Lower leg skin (tissue), 4 donors: ENCODE data around the gene IFNGR2. TPM values are rescaled to one million over a fixed set of nuclear protein-coding genes. Genes with fewer than 3 reads are reported as not detected.
"Not testable (repeated sequence)": the region's sequence is repeated elsewhere in the genome, so short reads cannot be mapped to it uniquely, and the experiment has no call there.

Experiments
- DNase-seq, 2 donors: peaks; one replicate each; pipeline ENCODE4 v3.0.0-alpha.2; 2019; ENCODE audit warnings: low spot score in 2 of 2
- H3K4me3 ChIP-seq: fragments of 200-600 bp; sonication (generic); 2 replicates; pipeline ENCODE4 v1.5.1; 2017; ENCODE audit warnings: mild to moderate bottlenecking, low read depth; ENCODE audit not compliant: poor library complexity, severe bottlenecking
- CTCF ChIP-seq, 3 donors: fragments of 450-650 bp; IDR thresholded peaks; one replicate each; pipeline ENCODE4 v1.5.1; 2016; ENCODE audit warnings: antibody characterized with exemption in 3 of 3, mild to moderate bottlenecking in 3 of 3, moderate library complexity in 2 of 3
- POLR2A ChIP-seq, 2 donors: fragments of 450-650 bp; IDR thresholded peaks; one replicate each; pipeline ENCODE4 v1.6.1; 2016 to 2017; ENCODE audit warnings: antibody characterized with exemption in 2 of 2, mild to moderate bottlenecking in 1 of 2, moderate library complexity in 1 of 2
- WGBS, 2 donors: methylation state at CpG; one replicate each; pipeline ENCODE4 v1.1.5; 2018; 5-methylcytosine and 5-hydroxymethylcytosine counted together
- intact Hi-C: fragments of 100-400 bp; cut with DNase I; formaldehyde crosslinking; loops from one replicate; pipeline ENCODE4 v1.15.0; 2023; ENCODE audit warnings: low total_unique reads
- total RNA-seq, 4 donors: library from RNA; depleted of rRNA; stranded (reverse); fragments of >200 nt; gene quantifications; one replicate each; pipeline ENCODE4 v1.1.0, GENCODE V29; 2016

Gene IFNGR2
- total RNA-seq, 4 donors from 2014 or later, result 46.7 to 74.1 (median 60.9) TPM

DNA sequence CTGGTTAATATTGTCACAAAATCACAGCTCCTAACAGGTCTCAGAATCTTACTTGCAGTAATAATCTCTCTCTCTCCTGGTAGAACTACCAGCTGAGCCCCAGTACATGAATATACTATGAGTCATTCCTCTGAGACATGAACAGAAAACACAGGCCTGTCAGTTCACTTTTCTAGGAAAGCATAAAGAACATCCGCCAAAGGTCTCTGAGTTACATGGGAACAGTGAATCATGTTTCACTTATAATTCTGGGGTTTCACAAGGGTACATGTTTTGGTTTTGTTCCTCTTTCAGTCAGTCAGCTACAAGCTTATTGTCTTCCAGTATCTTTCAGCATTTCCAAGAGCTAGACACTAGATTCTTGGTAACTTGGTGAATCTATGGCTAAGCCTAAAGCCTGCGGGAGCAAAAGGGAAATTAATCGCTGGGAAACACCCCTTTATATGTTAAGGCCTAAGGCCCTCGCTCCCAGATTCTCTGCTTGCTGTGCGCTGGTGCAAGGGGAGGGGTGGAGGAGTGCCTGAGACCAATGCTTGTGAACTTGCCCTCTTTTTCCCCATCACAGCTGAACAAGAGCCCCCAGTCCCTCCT is 31.7 kb downstream of the IFNGR2 start:
- WGBS, 2 donors, result 50 to 53% methylated on average over 5 of the region's 5 CpGs
- intact Hi-C loops, result no loop called here

DNA sequence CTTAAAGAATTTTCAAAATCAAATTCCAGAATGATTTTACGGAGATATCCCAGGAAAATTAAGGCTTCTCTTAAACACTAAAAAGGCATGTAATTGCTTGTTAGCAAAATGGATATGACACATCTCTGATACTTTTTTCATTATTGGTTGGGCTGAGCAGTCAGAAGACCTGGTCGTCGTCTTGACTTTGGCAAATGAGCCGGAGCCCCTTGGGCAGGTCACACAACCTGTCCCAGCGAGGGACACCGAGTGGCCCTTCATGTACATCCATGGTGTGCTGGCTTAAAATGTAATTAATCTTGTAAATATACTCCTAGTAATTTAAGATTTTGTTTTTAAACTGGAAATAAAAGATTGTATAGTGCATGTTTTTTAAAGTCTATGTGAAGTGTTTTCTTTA is 33.9 kb downstream of the IFNGR2 start:
- TF ChIP-seq POLR2A (IDR thresholded peaks at IDR 0.05), result no peak
- TF ChIP-seq CTCF (IDR thresholded peaks at IDR 0.05), result no peak
- H3K4me3 ChIP-seq, result no peak overlapping the region
- DNase-seq, result peak in 1 of 2 donors; percentile 70
- intact Hi-C loops, result no loop called here
- WGBS, 2 donors, result 60 to 61% methylated on average over 6 of the region's 6 CpGs

More for the DNA sequence above, 31.7 kb downstream of the IFNGR2 start:
- TF ChIP-seq POLR2A (IDR thresholded peaks at IDR 0.05), result no peak
- TF ChIP-seq CTCF (IDR thresholded peaks at IDR 0.05), result no peak
- peak in 1 of 2 donors; percentile 45 for DNase-seq
- H3K4me3 ChIP-seq, result no peak overlapping the region

- peak in 1 of 2 donors; percentile 76 for DNase-seq
- no peak overlapping the region for H3K4me3 ChIP-seq
- WGBS, 2 donors, result 49 to 53% methylated on average over 11 of the region's 11 CpGs
- TF ChIP-seq POLR2A (IDR thresholded peaks at IDR 0.05), result no peak
- TF ChIP-seq CTCF (IDR thresholded peaks at IDR 0.05), result no peak
- intact Hi-C loops, result loop anchor here (10.0 kb wide), 1 partner anchor 77 kb away; no protein-coding TSS in a partner anchor
Measured at GRCh38 chr21:33441489-33442477, 38.6 kb downstream of the IFNGR2 start.

DNA sequence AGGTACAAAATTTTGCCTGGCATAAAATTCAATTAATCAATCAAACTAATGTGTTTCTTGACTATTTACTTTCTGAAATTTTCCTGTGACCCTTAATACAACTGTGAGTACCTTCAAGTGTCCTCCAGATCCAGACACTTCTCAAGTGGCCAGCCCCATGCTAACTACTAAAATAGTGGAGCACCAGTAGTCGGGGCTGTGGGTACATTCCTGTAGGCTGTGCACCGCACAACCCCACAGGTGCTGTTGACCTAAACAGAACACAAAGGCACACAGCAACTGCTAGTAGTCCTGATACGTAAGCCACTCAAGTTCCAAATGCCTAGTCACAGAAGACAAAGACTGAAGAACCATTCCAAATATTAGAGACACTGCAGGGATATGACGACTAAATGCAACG is 40.0 kb downstream of the IFNGR2 start:
- intact Hi-C loops, result loop anchor here (10.0 kb wide), 1 partner anchor 78 kb away; no protein-coding TSS in a partner anchor
- WGBS, 2 donors, result 91 to 92% methylated on average over 5 of the region's 5 CpGs

GRCh38 chr21:33444499-33444898 is 41.3 kb downstream of the IFNGR2 start:
- no peak overlapping the region for H3K4me3 ChIP-seq
- intact Hi-C loops, result loop anchor here (10.0 kb wide), 1 partner anchor 80 kb away; no protein-coding TSS in a partner anchor
- no peak for TF ChIP-seq CTCF (IDR thresholded peaks at IDR 0.05)
- WGBS, 2 donors, result 37 to 44% methylated on average over 2 of the region's 2 CpGs
- peak in 1 of 2 donors; percentile 52 for DNase-seq

More for the DNA sequence above, 40.0 kb downstream of the IFNGR2 start:
- H3K4me3 ChIP-seq, result no peak overlapping the region
- no peak for TF ChIP-seq POLR2A (IDR thresholded peaks at IDR 0.05)
- no peak for TF ChIP-seq CTCF (IDR thresholded peaks at IDR 0.05)
- peak in 1 of 2 donors; percentile 71 for DNase-seq

DNA sequence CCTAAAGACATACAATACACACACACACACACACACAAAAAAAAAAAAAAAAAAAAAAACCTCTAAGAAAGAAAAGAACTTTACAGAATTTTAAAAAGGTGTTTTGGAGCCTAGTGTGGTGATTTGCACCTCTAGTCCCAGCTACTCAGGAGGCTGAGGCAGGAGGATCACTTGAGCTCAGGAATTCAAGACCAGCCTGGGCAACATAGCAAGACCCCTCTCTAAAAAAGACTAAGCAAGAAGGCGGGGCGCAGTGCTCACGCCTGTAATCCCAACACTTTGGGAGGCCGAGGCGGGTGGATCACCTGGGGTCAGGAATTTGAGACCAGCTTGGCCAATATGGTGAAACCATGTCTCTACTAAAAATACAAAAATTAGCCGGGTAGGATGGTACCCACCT is 43.4 kb downstream of the IFNGR2 start:
- H3K4me3 ChIP-seq, DNase-seq: not testable (repeated sequence)
- WGBS, 2 donors, result 96 to 100% methylated on average over 6 of the region's 6 CpGs
- intact Hi-C loops, result loop anchor here (5.0 to 10.0 kb wide), 2 partner anchors 82 to 244 kb away; no protein-coding TSS in a partner anchor
